ENCODE measurements around the gene GRAMD2A.

GRCh38 chr15:72235298-72235697 is 37.7 kb upstream of the GRAMD2A start:
- TF ChIP-seq CTCF (IDR thresholded peaks at IDR 0.05) = no peak
- no peak for TF ChIP-seq POLR2A (IDR thresholded peaks at IDR 0.05)
